Measurements from ENCODE around the gene MAPT.

Gene MAPT

GRCh38 chr17:45896803-45897693 is 2.7 kb downstream of the MAPT start:
- DNase-seq (ENCODE audit: low read depth): no peak
- no peak for TF ChIP-seq CTCF (conservative IDR thresholded peaks at IDR 0.05; ENCODE audit: low read depth, low read length)

GRCh38 chr17:45900136-45900535 is 5.8 kb downstream of the MAPT start:
- no peak overlapping the region for H3K4me3 ChIP-seq (ENCODE audit: low read depth, low read length)
- DNase-seq (ENCODE audit: low read depth): no peak

More at GRCh38 chr17:45896803-45897693, 2.7 kb downstream of the MAPT start:
- no peak overlapping the region for H3K4me3 ChIP-seq (ENCODE audit: low read depth, low read length)

GRCh38 chr17:45900723-45901415 is 6.5 kb downstream of the MAPT start:
- H3K4me3 ChIP-seq (ENCODE audit: low read depth, low read length): no peak overlapping the region
- no peak for DNase-seq (ENCODE audit: low read depth)
- TF ChIP-seq CTCF (conservative IDR thresholded peaks at IDR 0.05; ENCODE audit: low read depth, low read length): no peak

More at GRCh38 chr17:45900136-45900535, 5.8 kb downstream of the MAPT start:
- no peak for TF ChIP-seq CTCF (conservative IDR thresholded peaks at IDR 0.05; ENCODE audit: low read depth, low read length)

GRCh38 chr17:45902892-45903346 is 8.6 kb downstream of the MAPT start:
- no peak for TF ChIP-seq CTCF (conservative IDR thresholded peaks at IDR 0.05; ENCODE audit: low read depth, low read length)
- H3K4me3 ChIP-seq (ENCODE audit: low read depth, low read length): no peak overlapping the region
- DNase-seq (ENCODE audit: low read depth): no peak

GRCh38 chr17:45904866-45905265 is 10.5 kb downstream of the MAPT start:
- DNase-seq (ENCODE audit: low read depth): no peak
- no peak for TF ChIP-seq CTCF (conservative IDR thresholded peaks at IDR 0.05; ENCODE audit: low read depth, low read length)
- no peak overlapping the region for H3K4me3 ChIP-seq (ENCODE audit: low read depth, low read length)

- no peak overlapping the region for H3K4me3 ChIP-seq (ENCODE audit: low read depth, low read length)
- no peak for TF ChIP-seq CTCF (conservative IDR thresholded peaks at IDR 0.05; ENCODE audit: low read depth, low read length)
- no peak for DNase-seq (ENCODE audit: low read depth)
Observed at GRCh38 chr17:45905814-45906213, 11.5 kb downstream of the MAPT start.
